ENCODE measurements around the gene COQ5.

The COQ5 gene

DNA sequence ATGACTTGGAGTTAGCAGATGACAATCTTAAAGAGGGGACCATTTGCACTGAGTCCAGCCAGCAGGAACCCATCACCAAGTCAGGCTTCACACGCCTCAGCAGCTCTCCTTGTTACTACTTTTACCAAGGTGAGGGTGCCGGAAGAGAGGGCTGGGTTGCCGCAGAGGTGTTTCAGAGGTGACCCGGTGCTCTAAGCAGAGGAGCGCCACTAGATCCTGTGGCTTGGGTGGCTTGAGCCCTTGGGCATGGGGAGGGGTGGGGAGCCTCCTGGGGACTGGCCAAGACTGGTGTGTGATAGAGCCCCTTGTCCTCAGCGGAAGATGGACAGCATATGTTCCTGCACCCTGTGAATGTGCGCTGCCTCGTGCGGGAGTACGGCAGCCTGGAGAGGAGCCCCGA lies 34.5 kb upstream of the COQ5 start:
- POLR2A ChIA-PET: no interaction called here
- H3K4me1 ChIP-seq (ENCODE audit: control insufficient read depth, insufficient read depth, low read length): no peaks in the 10 kb centered on the region
- no peak overlapping the region for H3K4me3 ChIP-seq (ENCODE audit: low read depth, low read length)
- no peak overlapping the region for H3K27ac ChIP-seq (ENCODE audit: extremely low read depth, low read depth, low read length)
- CTCF ChIA-PET: no interaction called here
- TF ChIP-seq ZNF202 (tag by site-specific recombination; IDR thresholded peaks at IDR 0.05; ENCODE audit: borderline replicate concordance) (no peak), ZNF747 (tag by site-specific recombination; IDR thresholded peaks at IDR 0.05) (no peak), ZNF610 (tag by site-specific recombination; IDR thresholded peaks at IDR 0.05; ENCODE audit: borderline replicate concordance) (no peak), ZNF571 (tag by site-specific recombination; IDR thresholded peaks at IDR 0.05) (no peak)
- TF ChIP-seq, protein P1, sequence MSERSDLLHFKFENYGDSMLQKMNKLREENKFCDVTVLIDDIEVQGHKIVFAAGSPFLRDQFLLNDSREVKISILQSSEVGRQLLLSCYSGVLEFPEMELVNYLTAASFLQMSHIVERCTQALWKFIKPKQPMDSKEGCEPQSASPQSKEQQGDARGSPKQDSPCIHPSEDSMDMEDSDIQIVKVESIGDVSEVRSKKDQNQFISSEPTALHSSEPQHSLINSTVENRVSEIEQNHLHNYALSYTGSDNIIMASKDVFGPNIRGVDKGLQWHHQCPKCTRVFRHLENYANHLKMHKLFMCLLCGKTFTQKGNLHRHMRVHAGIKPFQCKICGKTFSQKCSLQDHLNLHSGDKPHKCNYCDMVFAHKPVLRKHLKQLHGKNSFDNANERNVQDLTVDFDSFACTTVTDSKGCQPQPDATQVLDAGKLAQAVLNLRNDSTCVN (tag by site-specific recombination; optimal IDR thresholded peaks at IDR 0.05): no peak
- H3K9me3 ChIP-seq (ENCODE audit: control insufficient read depth, insufficient read depth, low read depth, low read length): no peaks in the 10 kb centered on the region
- H3K36me3 ChIP-seq (ENCODE audit: control insufficient read depth in 2 of 2, insufficient read depth in 1 of 2, low read length in 2 of 2): peaks cover 80 to 86% of the 10 kb centered on the region in 2 experiments

DNA sequence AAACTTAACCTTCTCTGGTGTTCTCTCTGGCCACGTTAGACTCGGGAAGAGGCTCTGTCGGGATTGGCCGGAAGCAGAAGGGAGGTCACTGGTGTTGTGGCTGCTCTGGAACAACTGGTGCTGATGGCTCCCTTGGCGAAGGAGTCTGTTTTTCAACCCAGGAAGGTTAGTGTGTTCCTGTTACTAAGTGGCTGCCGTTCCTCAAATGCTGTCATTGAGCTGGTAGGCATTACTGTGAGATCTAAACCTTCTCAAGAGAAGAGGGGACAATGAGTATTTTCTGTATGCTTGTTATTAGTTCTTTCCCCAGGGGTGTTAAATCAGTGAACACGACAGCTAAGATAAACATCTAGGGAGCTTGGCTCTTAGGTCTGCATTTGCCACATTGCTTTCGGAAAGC lies 33.9 kb upstream of the COQ5 start:
- CTCF ChIA-PET: interaction anchor here (0.6 kb wide), 1 partner anchor 403 kb away, joined by 3 read pairs; no protein-coding TSS in a partner anchor
- POLR2A ChIA-PET: no interaction called here
- H3K36me3 ChIP-seq (ENCODE audit: control insufficient read depth in 2 of 2, insufficient read depth in 1 of 2, low read length in 2 of 2): peaks cover 81 to 83% of the 10 kb centered on the region in 2 experiments

DNA sequence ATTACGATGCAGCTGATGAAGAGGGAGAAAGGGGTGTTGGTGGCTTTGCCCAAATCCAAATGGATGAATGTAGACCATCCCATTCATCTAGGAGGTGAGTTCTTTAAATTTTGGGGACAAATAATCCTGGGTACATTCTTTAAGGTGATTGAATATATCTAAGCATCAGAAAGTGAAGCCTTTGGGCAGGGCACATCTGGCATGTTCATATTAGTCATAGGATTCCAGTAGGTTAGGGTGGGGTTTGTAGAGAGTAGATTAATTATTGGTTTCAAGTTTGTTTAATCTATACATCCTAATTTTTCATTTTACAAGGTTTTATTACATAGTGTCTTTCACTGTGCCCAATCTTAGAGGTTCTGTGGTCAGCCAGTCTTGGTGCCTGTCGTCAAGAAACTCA lies 28.6 kb upstream of the COQ5 start:
- TF ChIP-seq ZSCAN16 (tag by site-specific recombination; IDR thresholded peaks at IDR 0.05): no peak
- no peak for TF ChIP-seq ZNF404 (tag by site-specific recombination; IDR thresholded peaks at IDR 0.05)
- H3K9me3 ChIP-seq (ENCODE audit: control insufficient read depth, insufficient read depth, low read depth, low read length): no peaks in the 10 kb centered on the region
- CTCF ChIA-PET: no interaction called here
- no peak overlapping the region for H3K4me3 ChIP-seq (ENCODE audit: low read depth, low read length)
- no peaks in the 10 kb centered on the region for H3K4me1 ChIP-seq (ENCODE audit: control insufficient read depth, insufficient read depth, low read length)
- no peak overlapping the region for H3K27ac ChIP-seq (ENCODE audit: extremely low read depth, low read depth, low read length)
- peaks cover 75 to 84% of the 10 kb centered on the region in 2 experiments for H3K36me3 ChIP-seq (ENCODE audit: control insufficient read depth in 2 of 2, insufficient read depth in 1 of 2, low read length in 2 of 2)
- POLR2A ChIA-PET: no interaction called here

More for the DNA sequence above, 33.9 kb upstream of the COQ5 start:
- Histone ChIP-seq H3K9me3 (ENCODE audit: control insufficient read depth, insufficient read depth, low read depth, low read length) (no peaks in the 10 kb centered on the region), H3K27ac (ENCODE audit: extremely low read depth, low read depth, low read length) (no peak overlapping the region), H3K4me1 (ENCODE audit: control insufficient read depth, insufficient read depth, low read length) (no peaks in the 10 kb centered on the region), H3K4me3 (ENCODE audit: low read depth, low read length) (no peak overlapping the region)
- TF ChIP-seq ZIC2 (tag by site-specific recombination; IDR thresholded peaks at IDR 0.05) (no peak), YY1 (tag by site-specific recombination; IDR thresholded peaks at IDR 0.05) (no peak), GLI2 (tag by site-specific recombination; IDR thresholded peaks at IDR 0.05; ENCODE audit: borderline replicate concordance, low read depth) (no peak), ZNF354C (tag by site-specific recombination; IDR thresholded peaks at IDR 0.05; ENCODE audit: borderline replicate concordance, low read depth) (no peak), ZNF610 (tag by site-specific recombination; IDR thresholded peaks at IDR 0.05; ENCODE audit: borderline replicate concordance) (no peak), HOXD13 (CRISPR knock-in tag; IDR thresholded peaks at IDR 0.05; ENCODE audit: borderline replicate concordance) (no peak), ZNF677 (tag by site-specific recombination; IDR thresholded peaks at IDR 0.05) (no peak)
- TF ChIP-seq, protein P2, sequence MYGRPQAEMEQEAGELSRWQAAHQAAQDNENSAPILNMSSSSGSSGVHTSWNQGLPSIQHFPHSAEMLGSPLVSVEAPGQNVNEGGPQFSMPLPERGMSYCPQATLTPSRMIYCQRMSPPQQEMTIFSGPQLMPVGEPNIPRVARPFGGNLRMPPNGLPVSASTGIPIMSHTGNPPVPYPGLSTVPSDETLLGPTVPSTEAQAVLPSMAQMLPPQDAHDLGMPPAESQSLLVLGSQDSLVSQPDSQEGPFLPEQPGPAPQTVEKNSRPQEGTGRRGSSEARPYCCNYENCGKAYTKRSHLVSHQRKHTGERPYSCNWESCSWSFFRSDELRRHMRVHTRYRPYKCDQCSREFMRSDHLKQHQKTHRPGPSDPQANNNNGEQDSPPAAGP (tag by site-specific recombination; IDR thresholded peaks at IDR 0.05): no peak
- TF ChIP-seq, protein P3, sequence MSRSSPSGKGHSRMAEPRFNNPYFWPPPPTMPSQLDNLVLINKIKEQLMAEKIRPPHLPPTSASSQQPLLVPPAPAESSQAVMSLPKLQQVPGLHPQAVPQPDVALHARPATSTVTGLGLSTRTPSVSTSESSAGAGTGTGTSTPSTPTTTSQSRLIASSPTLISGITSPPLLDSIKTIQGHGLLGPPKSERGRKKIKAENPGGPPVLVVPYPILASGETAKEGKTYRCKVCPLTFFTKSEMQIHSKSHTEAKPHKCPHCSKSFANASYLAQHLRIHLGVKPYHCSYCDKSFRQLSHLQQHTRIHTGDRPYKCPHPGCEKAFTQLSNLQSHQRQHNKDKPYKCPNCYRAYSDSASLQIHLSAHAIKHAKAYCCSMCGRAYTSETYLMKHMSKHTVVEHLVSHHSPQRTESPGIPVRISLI (tag by site-specific recombination; IDR thresholded peaks at IDR 0.05): no peak

DNA sequence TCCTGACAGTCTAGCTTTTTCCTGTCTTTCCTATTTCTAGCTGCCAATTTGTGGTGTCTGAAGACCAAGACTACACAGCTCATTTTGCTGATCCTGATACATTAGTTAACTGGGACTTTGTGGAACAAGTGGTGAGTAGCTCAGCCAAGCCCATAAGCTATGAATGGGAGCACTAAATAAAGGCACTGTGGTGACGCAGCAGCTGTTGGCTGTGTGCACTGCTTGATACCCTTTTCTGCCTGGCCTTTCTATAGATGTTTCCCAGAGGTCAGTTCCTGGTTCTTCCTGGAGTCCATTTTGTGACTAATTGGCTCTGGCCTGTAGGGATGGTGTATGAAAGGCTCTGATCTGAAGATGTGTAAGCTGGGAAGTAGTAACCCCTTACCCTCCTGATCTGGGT lies 25.7 kb upstream of the COQ5 start:
- Histone ChIP-seq H3K27ac (ENCODE audit: extremely low read depth, low read depth, low read length) (no peak overlapping the region), H3K36me3 (ENCODE audit: control insufficient read depth in 2 of 2, insufficient read depth in 1 of 2, low read length in 2 of 2) (peaks cover 66 to 72% of the 10 kb centered on the region in 2 experiments), H3K9me3 (ENCODE audit: control insufficient read depth, insufficient read depth, low read depth, low read length) (no peaks in the 10 kb centered on the region), H3K4me3 (ENCODE audit: low read depth, low read length) (no peak overlapping the region), H3K4me1 (ENCODE audit: control insufficient read depth, insufficient read depth, low read length) (no peaks in the 10 kb centered on the region)
- TF ChIP-seq ZNF138 (tag by site-specific recombination; IDR thresholded peaks at IDR 0.05; ENCODE audit: borderline replicate concordance) (no peak), ZBTB21 (tag by site-specific recombination; IDR thresholded peaks at IDR 0.05) (no peak), MEIS1 (CRISPR knock-in tag; IDR thresholded peaks at IDR 0.05; ENCODE audit: borderline replicate concordance) (no peak), ZNF701 (tag by site-specific recombination; IDR thresholded peaks at IDR 0.05) (no peak), SCRT1 (tag by site-specific recombination; IDR thresholded peaks at IDR 0.05; ENCODE audit: borderline replicate concordance) (no peak), GLI4 (tag by site-specific recombination; IDR thresholded peaks at IDR 0.05) (no peak)
- TF ChIP-seq, protein P4, sequence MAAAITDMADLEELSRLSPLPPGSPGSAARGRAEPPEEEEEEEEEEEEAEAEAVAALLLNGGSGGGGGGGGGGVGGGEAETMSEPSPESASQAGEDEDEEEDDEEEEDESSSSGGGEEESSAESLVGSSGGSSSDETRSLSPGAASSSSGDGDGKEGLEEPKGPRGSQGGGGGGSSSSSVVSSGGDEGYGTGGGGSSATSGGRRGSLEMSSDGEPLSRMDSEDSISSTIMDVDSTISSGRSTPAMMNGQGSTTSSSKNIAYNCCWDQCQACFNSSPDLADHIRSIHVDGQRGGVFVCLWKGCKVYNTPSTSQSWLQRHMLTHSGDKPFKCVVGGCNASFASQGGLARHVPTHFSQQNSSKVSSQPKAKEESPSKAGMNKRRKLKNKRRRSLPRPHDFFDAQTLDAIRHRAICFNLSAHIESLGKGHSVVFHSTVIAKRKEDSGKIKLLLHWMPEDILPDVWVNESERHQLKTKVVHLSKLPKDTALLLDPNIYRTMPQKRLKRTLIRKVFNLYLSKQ (tag by site-specific recombination; IDR thresholded peaks at IDR 0.05; ENCODE audit: borderline replicate concordance): no peak
- ChIA-PET CTCF (interaction anchor here (1.3 kb wide), 1 partner anchor 23 kb away, joined by 3 read pairs; no protein-coding TSS in a partner anchor), POLR2A (no interaction called here)
